Panc1 (cell line): ENCODE measurements around the gene FBXO47.

Experiments used
- POLR2AphosphoS5 ChIP-seq: IDR thresholded peaks from 2 replicates; pipeline ENCODE4 v1.6.1; 2012; ENCODE audit warnings: mild to moderate bottlenecking, low read depth, low read length, moderate library complexity
- TCF7L2 ChIP-seq: IDR thresholded peaks from 2 replicates; pipeline ENCODE4 v1.6.1; 2011; ENCODE audit warnings: mild to moderate bottlenecking, low read depth, low read length, inconsistent platforms
- TF ChIP-seq, protein P1 (sequence below): fragments of 450-650 bp; IDR thresholded peaks from 2 replicates; pipeline ENCODE4 v1.5.1; 2017; ENCODE audit warnings: mild to moderate bottlenecking
- TF ChIP-seq, protein P2 (sequence below), 2 experiments: IDR thresholded peaks; 2 replicates each; pipeline ENCODE4 v1.6.1; 2011 to 2012; ENCODE audit warnings: low read depth in 2 of 2, control low read depth in 1 of 2, low read length in 1 of 2, mild to moderate bottlenecking in 1 of 2, moderate library complexity in 1 of 2; ENCODE audit not compliant: insufficient read depth in 1 of 2

DNA sequence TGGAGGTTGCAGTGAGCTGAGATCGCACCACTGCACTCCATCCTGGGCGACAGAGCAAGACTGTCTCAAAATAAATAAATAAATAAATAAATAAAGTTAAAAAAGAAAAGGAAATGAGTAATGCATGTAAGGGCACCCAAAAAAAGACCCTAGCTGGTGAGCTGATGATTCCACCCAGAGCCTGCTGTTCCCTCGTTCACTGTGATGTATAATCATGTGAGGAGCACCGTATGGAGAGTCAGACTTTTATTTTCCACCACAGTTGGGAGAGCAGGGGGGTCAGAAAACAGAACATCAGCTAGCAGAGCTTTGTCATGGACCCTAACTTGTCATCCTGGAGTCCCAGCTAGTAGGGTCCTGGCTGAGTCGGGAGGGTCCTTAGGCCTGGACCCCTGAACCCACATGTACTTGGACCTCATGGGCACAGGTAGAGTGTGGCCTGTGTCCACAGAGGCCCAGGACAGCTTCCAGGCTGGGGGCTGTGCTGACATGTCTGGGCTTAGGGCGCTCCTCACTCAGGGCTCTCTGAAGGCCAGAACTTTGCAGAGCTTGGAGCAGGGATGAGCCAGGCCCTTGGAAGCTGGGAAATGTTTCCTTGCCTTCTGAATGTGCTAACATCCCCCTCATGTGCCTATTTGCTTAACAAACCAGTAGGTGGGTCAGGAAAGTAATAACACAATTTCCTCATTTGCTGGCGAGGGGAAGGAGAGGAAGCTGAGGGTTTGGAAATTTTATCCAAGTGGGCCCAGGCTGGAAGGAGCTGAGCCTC lies 60.6 kb downstream of the FBXO47 start:
- TF ChIP-seq, protein P1, sequence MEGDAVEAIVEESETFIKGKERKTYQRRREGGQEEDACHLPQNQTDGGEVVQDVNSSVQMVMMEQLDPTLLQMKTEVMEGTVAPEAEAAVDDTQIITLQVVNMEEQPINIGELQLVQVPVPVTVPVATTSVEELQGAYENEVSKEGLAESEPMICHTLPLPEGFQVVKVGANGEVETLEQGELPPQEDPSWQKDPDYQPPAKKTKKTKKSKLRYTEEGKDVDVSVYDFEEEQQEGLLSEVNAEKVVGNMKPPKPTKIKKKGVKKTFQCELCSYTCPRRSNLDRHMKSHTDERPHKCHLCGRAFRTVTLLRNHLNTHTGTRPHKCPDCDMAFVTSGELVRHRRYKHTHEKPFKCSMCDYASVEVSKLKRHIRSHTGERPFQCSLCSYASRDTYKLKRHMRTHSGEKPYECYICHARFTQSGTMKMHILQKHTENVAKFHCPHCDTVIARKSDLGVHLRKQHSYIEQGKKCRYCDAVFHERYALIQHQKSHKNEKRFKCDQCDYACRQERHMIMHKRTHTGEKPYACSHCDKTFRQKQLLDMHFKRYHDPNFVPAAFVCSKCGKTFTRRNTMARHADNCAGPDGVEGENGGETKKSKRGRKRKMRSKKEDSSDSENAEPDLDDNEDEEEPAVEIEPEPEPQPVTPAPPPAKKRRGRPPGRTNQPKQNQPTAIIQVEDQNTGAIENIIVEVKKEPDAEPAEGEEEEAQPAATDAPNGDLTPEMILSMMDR = no peak
- TF ChIP-seq TCF7L2 (no peak), POLR2AphosphoS5 (no peak)
- TF ChIP-seq, protein P2, sequence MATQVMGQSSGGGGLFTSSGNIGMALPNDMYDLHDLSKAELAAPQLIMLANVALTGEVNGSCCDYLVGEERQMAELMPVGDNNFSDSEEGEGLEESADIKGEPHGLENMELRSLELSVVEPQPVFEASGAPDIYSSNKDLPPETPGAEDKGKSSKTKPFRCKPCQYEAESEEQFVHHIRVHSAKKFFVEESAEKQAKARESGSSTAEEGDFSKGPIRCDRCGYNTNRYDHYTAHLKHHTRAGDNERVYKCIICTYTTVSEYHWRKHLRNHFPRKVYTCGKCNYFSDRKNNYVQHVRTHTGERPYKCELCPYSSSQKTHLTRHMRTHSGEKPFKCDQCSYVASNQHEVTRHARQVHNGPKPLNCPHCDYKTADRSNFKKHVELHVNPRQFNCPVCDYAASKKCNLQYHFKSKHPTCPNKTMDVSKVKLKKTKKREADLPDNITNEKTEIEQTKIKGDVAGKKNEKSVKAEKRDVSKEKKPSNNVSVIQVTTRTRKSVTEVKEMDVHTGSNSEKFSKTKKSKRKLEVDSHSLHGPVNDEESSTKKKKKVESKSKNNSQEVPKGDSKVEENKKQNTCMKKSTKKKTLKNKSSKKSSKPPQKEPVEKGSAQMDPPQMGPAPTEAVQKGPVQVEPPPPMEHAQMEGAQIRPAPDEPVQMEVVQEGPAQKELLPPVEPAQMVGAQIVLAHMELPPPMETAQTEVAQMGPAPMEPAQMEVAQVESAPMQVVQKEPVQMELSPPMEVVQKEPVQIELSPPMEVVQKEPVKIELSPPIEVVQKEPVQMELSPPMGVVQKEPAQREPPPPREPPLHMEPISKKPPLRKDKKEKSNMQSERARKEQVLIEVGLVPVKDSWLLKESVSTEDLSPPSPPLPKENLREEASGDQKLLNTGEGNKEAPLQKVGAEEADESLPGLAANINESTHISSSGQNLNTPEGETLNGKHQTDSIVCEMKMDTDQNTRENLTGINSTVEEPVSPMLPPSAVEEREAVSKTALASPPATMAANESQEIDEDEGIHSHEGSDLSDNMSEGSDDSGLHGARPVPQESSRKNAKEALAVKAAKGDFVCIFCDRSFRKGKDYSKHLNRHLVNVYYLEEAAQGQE (IDR thresholded peaks at IDR 0.05; ENCODE audit: insufficient read depth in 1 of 2, low read depth in 2 of 2, low read length in 1 of 2) = no peak
